ENCODE measurements around the gene DNAI4. TPM values are rescaled to one million over a fixed set of nuclear protein-coding genes. Genes with fewer than 3 reads are reported as not detected.

The DNAI4 gene
- total and polyA plus RNA-seq, 12 donors: 1.6 to 9.0 (median 4.3) TPM

- no peak overlapping the region for H3K27ac ChIP-seq
- no peaks in the 10 kb centered on the region for H3K4me1 ChIP-seq (replicated peaks in 1 of 2)
- TF ChIP-seq CTCF (IDR thresholded peaks at IDR 0.05) (peak; percentile 56 to 84 (median 74)), POLR2A (IDR thresholded peaks at IDR 0.05) (no peak)
- H3K4me3 ChIP-seq: no peak overlapping the region
- 16 to 19% (median 18%) methylated on average over 3 of the region's 3 CpGs for WGBS, 4 donors
- H3K9me3 ChIP-seq (replicated peaks in 1 of 3): no peaks in the 10 kb centered on the region
- intact Hi-C loops (cut with DNase I): loop anchor here (5.0 to 10.0 kb wide), 4 partner anchors 230 to 440 kb away; no protein-coding TSS in a partner anchor
- H3K27me3 ChIP-seq: no peaks in the 10 kb centered on the region
- peak; percentile 20 to 71 (median 51) for DNase-seq
- no peaks in the 10 kb centered on the region for H3K36me3 ChIP-seq (replicated peaks in 1 of 2)
Measured at GRCh38 chr1:66764994-66765578, 159.6 kb downstream of the DNAI4 start.

Other genes with a start within 250 kb of the DNAI4 start
- gene DYNLT5, start 172.4 kb downstream of the DNAI4 start, total RNA-seq: 1 to 10 TPM in 3 of 9 donors, under 1 TPM in 3, not detected in 3; 0.21 to 2.6 (median 1.1) TPM
- gene DYNLT5, start 172.4 kb downstream of the DNAI4 start, polyA plus RNA-seq: under 1 TPM; 0.33 to 0.80 (median 0.40) TPM
- not detected for gene INSL5, start 123.6 kb downstream of the DNAI4 start, total RNA-seq
- not detected for gene INSL5, start 123.6 kb downstream of the DNAI4 start, polyA plus RNA-seq
- gene MIER1, start 134 bp upstream of the DNAI4 start, total RNA-seq: 10 to 100 TPM; 16.1 to 62.9 (median 38.7) TPM
- 10 to 100 TPM; 13.0 to 34.2 (median 21.6) TPM for gene MIER1, start 134 bp upstream of the DNAI4 start, polyA plus RNA-seq
- gene SLC35D1, start 129.3 kb upstream of the DNAI4 start, total RNA-seq: 10 to 100 TPM in 8 of 9 donors, 1 to 10 TPM in 1; 9.4 to 34.7 (median 14.0) TPM
- 10 to 100 TPM in 1 of 3 donors, 1 to 10 TPM in 2; 1.9 to 15.7 (median 1.9) TPM for gene SLC35D1, start 129.3 kb upstream of the DNAI4 start, polyA plus RNA-seq
- under 1 TPM in 1 of 9 donors, not detected in 8; 0.61 TPM for gene C1orf141, start 210.1 kb upstream of the DNAI4 start, total RNA-seq
- not detected for gene C1orf141, start 210.1 kb upstream of the DNAI4 start, polyA plus RNA-seq
- gene IL23R, start 241.6 kb upstream of the DNAI4 start, total RNA-seq: 1 to 10 TPM; 1.0 to 9.5 (median 1.9) TPM
- gene IL23R, start 241.6 kb upstream of the DNAI4 start, polyA plus RNA-seq: 1 to 10 TPM in 1 of 3 donors, under 1 TPM in 2; 0.03 to 2.0 (median 0.16) TPM